Uterus (tissue), 4 donors: Measurements from ENCODE around the gene AIG1. TPM values are rescaled to one million over a fixed set of nuclear protein-coding genes. Genes with fewer than 3 reads are reported as not detected.
"Not testable (repeated sequence)": the region's sequence is repeated elsewhere in the genome, so short reads cannot be mapped to it uniquely, and the experiment has no call there.

ENCODE experiments used
- DNase-seq, 2 donors: peaks; one replicate each; pipeline ENCODE4 v3.0.0-alpha.2; 2019 to 2020
- H3K27ac ChIP-seq, 2 donors: fragments of 200-600 bp; sonication (generic); 1 replicate in 1 of 2; 2 replicates in 1 of 2; pipeline ENCODE4 v1.5.1; 2016 to 2018
- H3K27me3 ChIP-seq, 2 donors: fragments of 200-600 bp; sonication (generic); one replicate each; pipeline ENCODE4 v1.5.1; 2018 to 2019; ENCODE audit warnings: control low read depth in 1 of 2
- H3K36me3 ChIP-seq, 2 donors: fragments of 200-600 bp; sonication (generic); one replicate each; pipeline ENCODE4 v1.5.1; 2019; ENCODE audit warnings: control low read depth in 1 of 2
- H3K4me1 ChIP-seq, 2 donors: fragments of 200-600 bp; sonication (generic); one replicate each; pipeline ENCODE4 v1.5.1; 2018 to 2019; ENCODE audit warnings: control low read depth in 1 of 2
- H3K4me3 ChIP-seq, 2 donors: fragments of 200-600 bp; sonication (generic); 1 replicate in 1 of 2; 2 replicates in 1 of 2; pipeline ENCODE4 v1.5.1; 2018 to 2019; ENCODE audit warnings: mild to moderate bottlenecking in 1 of 2
- H3K9me3 ChIP-seq, 2 donors: fragments of 200-600 bp; sonication (generic); one replicate each; pipeline ENCODE4 v1.5.1; 2019; ENCODE audit warnings: control low read depth in 1 of 2
- POLR2A ChIP-seq, 2 donors: fragments of 450-650 bp; IDR thresholded peaks; one replicate each; pipeline ENCODE4 v1.6.1; 2016; ENCODE audit warnings: antibody characterized with exemption in 2 of 2, mild to moderate bottlenecking in 1 of 2, moderate library complexity in 1 of 2
- intact Hi-C: fragments of 100-400 bp; cut with DNase I; formaldehyde crosslinking; loops from one replicate; pipeline ENCODE4 v1.15.1; 2023; ENCODE audit warnings: low total_unique reads
- total RNA-seq, 4 donors: library from RNA; depleted of rRNA in 3 of 4; stranded (reverse); fragments of >200 nt in 3 of 4; gene quantifications; one replicate each; pipeline versions ENCODE4 v1.1.0 to v1.2.4, GENCODE V29; 2014 to 2023
- TF ChIP-seq, protein P1 (sequence below), 4 experiments: fragments of 200-600 bp in 2 of 4; fragments of 450-650 bp in 2 of 4; sonication (generic) in 2 of 4; IDR thresholded peaks; one replicate each; pipeline ENCODE4 v1.5.1; 2016 to 2019; ENCODE audit warnings: antibody characterized with exemption in 4 of 4, mild to moderate bottlenecking in 2 of 4, moderate library complexity in 1 of 4
- donor health status: DM: yes; HTN: yes; CAD: no.

The AIG1 gene
- total RNA-seq, 4 donors from 2014 or later = 6.9 to 36.6 (median 27.8) TPM

DNA sequence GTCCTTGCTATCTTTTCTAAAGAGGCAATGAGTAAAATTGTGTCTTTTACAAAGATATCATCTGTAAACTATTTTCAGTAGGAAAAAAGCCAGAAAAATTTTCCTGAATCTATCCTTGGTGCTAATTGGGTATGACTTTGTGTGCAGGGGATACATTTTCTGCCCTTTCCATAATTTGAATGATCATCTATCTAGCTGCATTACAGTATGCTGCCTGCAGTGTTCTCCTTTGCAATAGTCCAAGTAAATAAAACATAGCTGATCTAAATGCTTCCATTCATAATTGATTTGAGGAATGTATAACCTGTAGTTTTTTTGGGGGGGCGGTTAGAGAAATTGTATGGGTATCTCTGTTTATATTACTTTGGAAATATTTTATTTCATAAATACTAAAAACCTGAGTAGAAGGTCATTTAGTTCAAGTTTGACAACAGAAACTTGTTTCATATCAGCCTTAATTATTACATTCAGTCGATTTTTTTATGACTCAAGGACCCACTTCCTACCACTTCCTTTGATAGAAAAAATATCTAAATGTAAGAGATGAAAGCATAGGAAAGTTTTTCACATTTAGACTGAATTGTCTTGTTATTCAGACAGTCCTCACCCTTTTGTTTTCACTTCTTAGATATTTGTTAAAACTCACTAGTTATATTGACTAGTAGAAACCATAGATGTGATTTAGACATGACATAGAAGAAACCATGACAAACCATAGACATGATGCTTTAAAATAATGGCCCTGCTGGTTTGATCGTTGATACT is 75.3 kb downstream of the AIG1 start:
- Histone ChIP-seq H3K4me1 (no peaks in the 10 kb centered on the region), H3K36me3 (no peaks in the 10 kb centered on the region), H3K4me3 (no peak overlapping the region), H3K27me3 (no peaks in the 10 kb centered on the region), H3K9me3 (no peaks in the 10 kb centered on the region), H3K27ac (no peak overlapping the region)
- intact Hi-C loops = no loop called here
- no peak for TF ChIP-seq POLR2A (IDR thresholded peaks at IDR 0.05)
- TF ChIP-seq, protein P1, sequence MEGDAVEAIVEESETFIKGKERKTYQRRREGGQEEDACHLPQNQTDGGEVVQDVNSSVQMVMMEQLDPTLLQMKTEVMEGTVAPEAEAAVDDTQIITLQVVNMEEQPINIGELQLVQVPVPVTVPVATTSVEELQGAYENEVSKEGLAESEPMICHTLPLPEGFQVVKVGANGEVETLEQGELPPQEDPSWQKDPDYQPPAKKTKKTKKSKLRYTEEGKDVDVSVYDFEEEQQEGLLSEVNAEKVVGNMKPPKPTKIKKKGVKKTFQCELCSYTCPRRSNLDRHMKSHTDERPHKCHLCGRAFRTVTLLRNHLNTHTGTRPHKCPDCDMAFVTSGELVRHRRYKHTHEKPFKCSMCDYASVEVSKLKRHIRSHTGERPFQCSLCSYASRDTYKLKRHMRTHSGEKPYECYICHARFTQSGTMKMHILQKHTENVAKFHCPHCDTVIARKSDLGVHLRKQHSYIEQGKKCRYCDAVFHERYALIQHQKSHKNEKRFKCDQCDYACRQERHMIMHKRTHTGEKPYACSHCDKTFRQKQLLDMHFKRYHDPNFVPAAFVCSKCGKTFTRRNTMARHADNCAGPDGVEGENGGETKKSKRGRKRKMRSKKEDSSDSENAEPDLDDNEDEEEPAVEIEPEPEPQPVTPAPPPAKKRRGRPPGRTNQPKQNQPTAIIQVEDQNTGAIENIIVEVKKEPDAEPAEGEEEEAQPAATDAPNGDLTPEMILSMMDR (IDR thresholded peaks at IDR 0.05) = no peak
- no peak for DNase-seq

DNA sequence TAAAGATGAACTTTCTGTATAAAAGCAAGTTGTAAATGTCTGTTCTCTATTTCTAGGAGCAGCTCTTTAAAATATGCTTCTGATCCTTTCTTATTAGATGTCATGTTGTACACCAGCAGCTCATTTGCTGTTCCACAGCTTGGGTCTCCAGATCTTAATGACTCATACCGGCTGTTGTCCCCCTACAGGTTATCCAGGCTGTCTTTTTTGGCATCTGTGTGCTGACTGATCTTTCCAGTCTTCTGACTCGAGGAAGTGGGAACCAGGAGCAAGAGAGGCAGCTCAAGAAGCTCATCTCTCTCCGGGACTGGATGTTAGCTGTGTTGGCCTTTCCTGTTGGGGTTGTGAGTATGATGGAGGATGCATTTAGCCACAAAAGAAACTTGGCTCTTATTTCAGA is 76.0 kb downstream of the AIG1 start:
- Histone ChIP-seq H3K27ac (no peak overlapping the region), H3K9me3 (no peaks in the 10 kb centered on the region), H3K36me3 (no peaks in the 10 kb centered on the region), H3K4me1 (no peaks in the 10 kb centered on the region), H3K27me3 (no peaks in the 10 kb centered on the region), H3K4me3 (no peak overlapping the region)
- no peak for TF ChIP-seq POLR2A (IDR thresholded peaks at IDR 0.05)
- TF ChIP-seq, protein P1 (IDR thresholded peaks at IDR 0.05) = no peak
- DNase-seq = no peak
- intact Hi-C loops = no loop called here

DNA sequence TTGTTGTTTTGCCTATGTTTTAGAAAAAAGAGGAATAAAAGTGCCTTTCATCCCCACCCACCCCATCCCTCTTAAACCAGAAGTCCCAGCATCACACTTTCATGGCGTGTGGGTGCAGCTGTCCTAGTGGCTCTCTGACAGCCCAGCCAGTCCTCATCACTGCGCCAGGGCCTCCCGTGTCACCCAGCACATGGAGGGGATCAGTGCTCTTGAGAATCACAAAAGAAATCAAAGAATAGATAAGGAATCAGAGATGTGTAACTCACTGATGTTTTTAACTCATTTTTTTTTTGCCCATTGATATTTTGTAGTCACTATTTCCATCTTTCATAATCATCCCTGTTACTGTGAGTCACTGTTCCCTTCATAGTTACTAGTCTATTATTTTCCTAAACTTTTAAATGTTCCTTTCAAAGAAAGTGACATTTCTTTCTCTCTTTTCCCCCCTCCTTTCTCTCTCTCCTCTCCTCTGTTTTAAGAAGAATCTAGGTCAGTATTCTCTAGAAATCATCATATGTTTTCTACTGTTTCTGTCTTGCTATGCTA is 78.6 kb downstream of the AIG1 start:
- H3K4me3 ChIP-seq = no peak overlapping the region
- H3K4me1 ChIP-seq = no peaks in the 10 kb centered on the region
- H3K36me3 ChIP-seq = no peaks in the 10 kb centered on the region
- H3K27ac ChIP-seq = no peak overlapping the region
- TF ChIP-seq, protein P1 (IDR thresholded peaks at IDR 0.05) = no peak
- TF ChIP-seq POLR2A (IDR thresholded peaks at IDR 0.05) = no peak
- H3K9me3 ChIP-seq = no peaks in the 10 kb centered on the region
- H3K27me3 ChIP-seq = no peaks in the 10 kb centered on the region
- DNase-seq = no peak
- intact Hi-C loops = no loop called here

DNA sequence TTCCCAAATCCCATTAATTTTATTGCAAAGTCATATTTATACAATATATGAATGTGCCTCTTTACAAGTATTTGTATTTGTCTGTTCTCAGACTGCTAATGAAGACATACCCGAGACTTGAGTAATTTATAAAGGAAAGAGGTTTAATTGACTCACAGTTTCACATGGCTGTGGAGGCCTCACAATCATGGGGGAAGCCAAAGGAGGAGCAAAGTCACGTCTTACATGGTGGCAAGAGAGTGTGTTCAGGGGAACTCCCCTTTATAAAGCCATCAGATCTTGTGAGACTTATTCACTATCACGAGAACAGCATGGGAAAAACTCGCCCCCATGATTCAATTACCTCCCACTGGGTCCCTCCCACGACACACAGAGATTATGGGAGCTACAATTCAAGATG is 79.2 kb downstream of the AIG1 start:
- H3K4me1 ChIP-seq, H3K36me3 ChIP-seq, H3K27me3 ChIP-seq, H3K27ac ChIP-seq, H3K9me3 ChIP-seq, intact Hi-C loops, H3K4me3 ChIP-seq, DNase-seq: not testable (repeated sequence)

DNA sequence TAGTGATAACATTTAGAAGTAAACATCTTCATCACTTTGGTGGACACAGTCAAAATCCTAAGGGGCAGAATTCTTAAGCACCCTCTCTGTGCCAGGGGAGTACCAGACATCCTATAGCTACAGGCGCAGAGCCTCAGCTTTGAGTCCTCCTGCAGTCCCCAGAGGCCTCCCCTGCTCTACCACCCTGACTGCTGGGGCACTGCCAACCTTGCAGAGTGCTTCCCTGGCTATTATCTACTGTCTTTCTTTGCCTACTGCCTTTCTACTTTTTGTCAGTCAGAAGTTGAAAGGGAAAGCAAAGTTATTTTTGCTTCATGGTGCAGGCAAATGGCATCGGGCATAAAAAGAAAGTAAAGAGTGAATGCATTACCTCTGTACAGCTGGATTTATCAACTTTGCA is 80.1 kb downstream of the AIG1 start:
- no peak for DNase-seq
- H3K27me3 ChIP-seq = no peaks in the 10 kb centered on the region
- no peaks in the 10 kb centered on the region for H3K9me3 ChIP-seq
- H3K36me3 ChIP-seq = no peaks in the 10 kb centered on the region
- no peak overlapping the region for H3K4me3 ChIP-seq
- no peaks in the 10 kb centered on the region for H3K4me1 ChIP-seq
- intact Hi-C loops = no loop called here
- no peak overlapping the region for H3K27ac ChIP-seq
- TF ChIP-seq POLR2A (IDR thresholded peaks at IDR 0.05) = no peak
- TF ChIP-seq, protein P1 (IDR thresholded peaks at IDR 0.05) = no peak
